GM21619 (cell line): Measurements from ENCODE around the gene LAYN.

Experiments used
- ATAC-seq: cut with Tn5 transposase; IDR thresholded peaks from one replicate; pipeline ENCODE4 v1.9.1; 2021; ENCODE audit not compliant: unreplicated experiment

The LAYN gene

GRCh38 chr11:111530091-111530490 is 10.4 kb upstream of the LAYN start:
- no peak for ATAC-seq

- ATAC-seq, result no peak
Observed at GRCh38 chr11:111531136-111531535, 9.4 kb upstream of the LAYN start.

- ATAC-seq, result peak; percentile 88
Observed at GRCh38 chr11:111531687-111532364, 8.7 kb upstream of the LAYN start.

- no peak for ATAC-seq
Observed at GRCh38 chr11:111532365-111532709, 8.2 kb upstream of the LAYN start.

- no peak for ATAC-seq
Observed at GRCh38 chr11:111535281-111535680, 5.2 kb upstream of the LAYN start.

GRCh38 chr11:111537336-111537860 is 3.1 kb upstream of the LAYN start:
- no peak for ATAC-seq

- no peak for ATAC-seq
Observed at GRCh38 chr11:111538407-111539114, 2.0 kb upstream of the LAYN start.

- ATAC-seq, result no peak
Observed at GRCh38 chr11:111539426-111540113, 950 bp upstream of the LAYN start.

GRCh38 chr11:111540937-111541253 is 375 bp downstream of the LAYN start:
- ATAC-seq, result no peak

GRCh38 chr11:111541254-111542061 is 938 bp downstream of the LAYN start:
- ATAC-seq, result no peak

GRCh38 chr11:111542606-111543275 is 2.2 kb downstream of the LAYN start:
- no peak for ATAC-seq

- no peak for ATAC-seq
Observed at GRCh38 chr11:111548525-111548924, 8.0 kb downstream of the LAYN start.

GRCh38 chr11:111549196-111549868 is 8.8 kb downstream of the LAYN start:
- no peak for ATAC-seq

- ATAC-seq, result no peak
Observed at GRCh38 chr11:111549869-111550203, 9.3 kb downstream of the LAYN start.

GRCh38 chr11:111550258-111550657 is 9.7 kb downstream of the LAYN start:
- ATAC-seq, result no peak

GRCh38 chr11:111554532-111554931 is 14.0 kb downstream of the LAYN start:
- no peak for ATAC-seq

- ATAC-seq, result no peak
Observed at GRCh38 chr11:111555255-111555654, 14.7 kb downstream of the LAYN start.

- no peak for ATAC-seq
Observed at GRCh38 chr11:111557425-111558111, 17.0 kb downstream of the LAYN start.

- no peak for ATAC-seq
Observed at GRCh38 chr11:111559800-111560464, 19.4 kb downstream of the LAYN start.
